Endodermal cell (in vitro differentiated cells): ENCODE measurements around the gene ING5. TPM values are rescaled to one million over a fixed set of nuclear protein-coding genes. Genes with fewer than 3 reads are reported as not detected.
"Not testable (repeated sequence)": the region's sequence is repeated elsewhere in the genome, so short reads cannot be mapped to it uniquely, and the experiment has no call there.

Source experiments
- DNase-seq: peaks from one replicate; pipeline ENCODE4 v3.0.0-alpha.2; 2017
- H3K27ac ChIP-seq: 2 replicates; pipeline ENCODE4 v1.5.1; 2013; ENCODE audit warnings: mild to moderate bottlenecking, low read depth, low read length, moderate library complexity
- H3K27me3 ChIP-seq: 2 replicates; pipeline ENCODE4 v1.6.1; 2013; ENCODE audit warnings: mild to moderate bottlenecking, low read length, moderate library complexity; ENCODE audit not compliant: insufficient read depth, control insufficient read depth, poor library complexity, severe bottlenecking
- H3K36me3 ChIP-seq: 2 replicates; pipeline ENCODE4 v1.7.0; 2013; ENCODE audit warnings: mild to moderate bottlenecking, low read length, moderate library complexity; ENCODE audit not compliant: control insufficient read depth, insufficient read depth
- H3K4me1 ChIP-seq: one replicate; pipeline ENCODE4 v1.7.0; 2013; ENCODE audit warnings: low read length; ENCODE audit not compliant: control insufficient read depth, insufficient read depth
- H3K4me3 ChIP-seq: 2 replicates; pipeline ENCODE4 v1.5.1; 2013; ENCODE audit warnings: mild to moderate bottlenecking, low read length, moderate library complexity
- H3K9ac ChIP-seq: 2 replicates; pipeline ENCODE4 v1.6.1; 2013; ENCODE audit warnings: mild to moderate bottlenecking, low read length, moderate library complexity; ENCODE audit not compliant: poor library complexity, severe bottlenecking; ENCODE audit errors: extremely low read depth
- H3K9me3 ChIP-seq: 2 replicates; pipeline ENCODE4 v1.6.1; 2013; ENCODE audit warnings: mild to moderate bottlenecking, low read length, moderate library complexity; ENCODE audit not compliant: control insufficient read depth
- H3K27ac Mint-ChIP-seq: 2 replicates; pipeline ENCODE4 v1.8.0; 2020; ENCODE audit warnings: mixed read lengths
- H3K27me3 Mint-ChIP-seq: 2 replicates; pipeline ENCODE4 v1.8.0; 2021; ENCODE audit warnings: mild to moderate bottlenecking, mixed read lengths; ENCODE audit not compliant: insufficient read depth
- H3K36me3 Mint-ChIP-seq: 2 replicates; pipeline ENCODE4 v1.8.0; 2020; ENCODE audit warnings: low read depth, mixed read lengths
- H3K4me1 Mint-ChIP-seq: 2 replicates; pipeline ENCODE4 v1.8.0; 2020; ENCODE audit warnings: mixed read lengths
- H3K4me3 Mint-ChIP-seq: 2 replicates; pipeline ENCODE4 v1.8.0; 2020; ENCODE audit warnings: mild to moderate bottlenecking, moderate library complexity, mixed read lengths
- H3K9me3 Mint-ChIP-seq: 2 replicates; pipeline ENCODE4 v1.8.0; 2020; ENCODE audit warnings: mild to moderate bottlenecking, mixed read lengths
- WGBS, 2 experiments: methylation state at CpG; one replicate each; pipeline versions ENCODE4 v1.1.5 to v1.1.7; 2013; ENCODE audit warnings: missing lambda C conversion rate in 2 of 2, mixed read lengths in 1 of 2; ENCODE audit not compliant: insufficient coverage in 1 of 2, insufficient read length in 1 of 2; 5-methylcytosine and 5-hydroxymethylcytosine counted together
- total RNA-seq, 2 donors: library from RNA; stranded (reverse); fragmentation: NEBNext Ultra II Directional in 1 of 2; extraction: Animal tissue kit (Norgen Biotek cat#: 25700) in 1 of 2; gene quantifications; 2 replicates in 1 of 2; 3 replicates in 1 of 2; pipeline ENCODE4 v1.2.1, GENCODE V29; 2021
- TF ChIP-seq, protein P1 (sequence below): fragments of 200-600 bp; sonication (generic); conservative IDR thresholded peaks from 2 replicates; pipeline ENCODE4 v1.5.0; 2021; ENCODE audit warnings: antibody characterized with exemption, mild to moderate bottlenecking

The ING5 gene
- total RNA-seq, 2 donors from 2014 or later = 44.9 to 53.1 TPM

DNA sequence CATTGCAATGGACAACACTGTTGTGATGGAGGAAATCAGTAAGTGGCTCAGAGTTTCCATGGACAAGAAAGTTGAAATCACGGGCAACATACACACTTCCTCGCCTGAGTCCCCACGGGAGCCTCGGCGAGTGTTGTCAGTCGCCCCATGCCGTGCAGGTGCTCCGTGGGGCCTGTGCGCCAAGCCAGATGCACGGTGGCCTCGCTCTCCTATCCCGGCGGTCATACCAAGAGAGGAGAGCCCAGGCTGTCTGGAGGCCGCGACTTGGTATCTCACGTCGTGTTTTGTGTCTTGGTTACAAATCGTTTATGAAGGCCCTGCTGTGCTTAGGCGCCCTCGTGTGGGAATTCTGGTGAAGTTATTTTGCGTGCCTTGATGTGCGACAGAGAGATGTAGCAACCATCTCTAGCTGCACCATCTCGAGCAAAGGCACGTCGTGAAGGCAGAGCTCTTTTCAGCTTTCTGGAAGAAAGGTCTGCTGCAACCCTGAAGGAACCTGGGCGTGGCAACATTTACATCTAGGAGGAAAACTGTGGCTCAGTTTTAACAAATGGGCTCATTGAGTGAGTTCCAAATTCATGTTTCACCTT is 42.6 kb upstream of the ING5 start:
- Histone ChIP-seq H3K27me3 (no peaks in the 10 kb centered on the region), H3K4me1 (no peaks in the 10 kb centered on the region), H3K9me3 (no peaks in the 10 kb centered on the region), H3K4me3 (no peak overlapping the region), H3K9ac (no peak overlapping the region), H3K36me3 (peaks cover 64% of the 10 kb centered on the region), H3K27ac (no peak overlapping the region)
- DNase-seq = peak; percentile 87
- no peak overlapping the region for H3K4me3 Mint-ChIP-seq
- WGBS, 2 experiments = 84 to 85% methylated on average over 26 of the region's 26 CpGs
- no peaks in the 10 kb centered on the region for H3K9me3 Mint-ChIP-seq
- no peaks in the 10 kb centered on the region for H3K4me1 Mint-ChIP-seq
- no peaks in the 10 kb centered on the region for H3K27me3 Mint-ChIP-seq
- H3K36me3 Mint-ChIP-seq = peaks cover 56% of the 10 kb centered on the region
- peak overlapping the region; percentile 48 for H3K27ac Mint-ChIP-seq
- TF ChIP-seq, protein P1, sequence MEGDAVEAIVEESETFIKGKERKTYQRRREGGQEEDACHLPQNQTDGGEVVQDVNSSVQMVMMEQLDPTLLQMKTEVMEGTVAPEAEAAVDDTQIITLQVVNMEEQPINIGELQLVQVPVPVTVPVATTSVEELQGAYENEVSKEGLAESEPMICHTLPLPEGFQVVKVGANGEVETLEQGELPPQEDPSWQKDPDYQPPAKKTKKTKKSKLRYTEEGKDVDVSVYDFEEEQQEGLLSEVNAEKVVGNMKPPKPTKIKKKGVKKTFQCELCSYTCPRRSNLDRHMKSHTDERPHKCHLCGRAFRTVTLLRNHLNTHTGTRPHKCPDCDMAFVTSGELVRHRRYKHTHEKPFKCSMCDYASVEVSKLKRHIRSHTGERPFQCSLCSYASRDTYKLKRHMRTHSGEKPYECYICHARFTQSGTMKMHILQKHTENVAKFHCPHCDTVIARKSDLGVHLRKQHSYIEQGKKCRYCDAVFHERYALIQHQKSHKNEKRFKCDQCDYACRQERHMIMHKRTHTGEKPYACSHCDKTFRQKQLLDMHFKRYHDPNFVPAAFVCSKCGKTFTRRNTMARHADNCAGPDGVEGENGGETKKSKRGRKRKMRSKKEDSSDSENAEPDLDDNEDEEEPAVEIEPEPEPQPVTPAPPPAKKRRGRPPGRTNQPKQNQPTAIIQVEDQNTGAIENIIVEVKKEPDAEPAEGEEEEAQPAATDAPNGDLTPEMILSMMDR = peak; percentile 72

DNA sequence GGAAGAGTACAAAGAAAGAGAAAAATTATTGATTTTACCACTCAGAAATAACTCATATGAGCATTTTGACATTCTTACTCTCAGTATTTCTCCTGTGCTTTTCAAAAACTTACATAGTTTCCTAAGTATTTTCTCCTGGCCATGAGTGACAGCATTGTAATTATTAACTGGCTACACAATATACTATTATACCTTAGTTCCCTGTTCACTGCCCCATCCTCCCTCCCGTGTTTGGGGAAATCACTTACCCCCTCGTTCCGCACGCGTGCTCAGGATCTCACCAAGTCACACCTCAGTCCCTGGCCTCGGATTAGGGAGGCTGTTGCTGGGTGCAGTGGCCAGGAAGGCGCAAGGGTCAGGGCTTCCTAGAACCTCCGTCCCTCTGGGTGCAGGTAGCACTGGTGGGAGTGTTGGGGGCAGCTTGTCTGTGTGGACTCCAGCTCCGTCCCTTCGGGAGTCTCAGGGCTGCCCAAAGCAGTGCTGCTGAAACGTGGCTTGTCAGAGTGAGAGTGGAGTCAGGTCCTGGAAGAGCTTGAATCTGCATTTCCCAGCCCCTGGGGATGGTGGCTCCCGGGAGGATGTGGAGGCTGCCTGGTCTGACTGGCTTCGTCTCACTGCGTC is 41.1 kb upstream of the ING5 start:
- Histone ChIP-seq H3K4me1 (no peaks in the 10 kb centered on the region), H3K36me3 (peaks cover 51% of the 10 kb centered on the region), H3K27me3 (no peaks in the 10 kb centered on the region), H3K4me3 (no peak overlapping the region), H3K9me3 (no peaks in the 10 kb centered on the region), H3K27ac (no peak overlapping the region), H3K9ac (no peak overlapping the region)
- H3K27me3 Mint-ChIP-seq = no peaks in the 10 kb centered on the region
- DNase-seq = no peak
- TF ChIP-seq, protein P1 = no peak
- H3K4me3 Mint-ChIP-seq = no peak overlapping the region
- H3K36me3 Mint-ChIP-seq = peaks cover 43% of the 10 kb centered on the region
- no peaks in the 10 kb centered on the region for H3K9me3 Mint-ChIP-seq
- WGBS, 2 experiments = 94 to 98% methylated on average over 9 to 14 of the region's 14 CpGs
- H3K4me1 Mint-ChIP-seq = peaks cover 4% of the 10 kb centered on the region
- no peak overlapping the region for H3K27ac Mint-ChIP-seq

DNA sequence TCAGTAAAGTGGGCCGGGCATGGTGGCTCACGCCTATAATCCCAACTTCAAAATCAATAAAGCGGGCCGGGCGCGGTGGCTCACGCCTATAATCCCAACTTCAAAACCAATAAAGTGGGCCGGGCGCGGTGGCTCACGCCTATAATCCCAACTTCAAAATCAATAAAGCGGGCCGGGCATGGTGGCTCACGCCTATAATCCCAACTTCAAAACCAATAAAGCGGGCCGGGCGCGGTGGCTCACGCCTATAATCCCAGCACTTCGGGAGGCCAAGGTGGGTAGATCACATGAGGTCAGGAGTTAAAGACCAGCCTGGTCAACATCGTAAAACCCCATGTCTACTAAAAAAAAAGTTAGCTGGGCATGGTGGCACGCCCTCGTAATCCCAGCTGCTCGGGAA is 39.1 kb upstream of the ING5 start:
- not testable (repeated sequence) for H3K4me1 ChIP-seq, H3K27ac Mint-ChIP-seq, DNase-seq, H3K9ac ChIP-seq, H3K27me3 Mint-ChIP-seq, H3K4me3 ChIP-seq, H3K4me1 Mint-ChIP-seq, H3K27me3 ChIP-seq, H3K27ac ChIP-seq, H3K4me3 Mint-ChIP-seq, H3K9me3 Mint-ChIP-seq, H3K9me3 ChIP-seq
- WGBS, 2 experiments = 89 to 96% methylated on average over 22 to 24 of the region's 24 CpGs
- H3K36me3 Mint-ChIP-seq = peaks cover 41% of the 10 kb centered on the region
- H3K36me3 ChIP-seq = peaks cover 57% of the 10 kb centered on the region
